ENCODE data around the gene WNT6.

WNT6 gene

DNA sequence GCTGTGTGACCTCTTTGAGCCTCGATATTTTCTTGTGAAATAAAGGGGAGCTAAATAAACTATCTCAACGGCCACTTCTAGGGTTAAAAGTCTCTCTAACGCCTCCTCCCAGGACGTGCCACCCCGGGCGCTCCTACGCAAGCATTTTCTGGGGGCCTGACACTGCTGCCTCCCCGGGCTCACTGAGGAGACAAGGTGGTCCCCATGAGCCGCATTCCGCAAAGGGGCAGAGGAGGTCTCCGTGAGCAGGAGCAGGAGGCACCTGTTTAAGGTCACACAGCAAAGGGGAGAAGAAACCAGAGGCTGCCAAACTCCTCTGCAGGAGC is 20.1 kb downstream of the WNT6 start:
- no peak for DNase-seq

DNA sequence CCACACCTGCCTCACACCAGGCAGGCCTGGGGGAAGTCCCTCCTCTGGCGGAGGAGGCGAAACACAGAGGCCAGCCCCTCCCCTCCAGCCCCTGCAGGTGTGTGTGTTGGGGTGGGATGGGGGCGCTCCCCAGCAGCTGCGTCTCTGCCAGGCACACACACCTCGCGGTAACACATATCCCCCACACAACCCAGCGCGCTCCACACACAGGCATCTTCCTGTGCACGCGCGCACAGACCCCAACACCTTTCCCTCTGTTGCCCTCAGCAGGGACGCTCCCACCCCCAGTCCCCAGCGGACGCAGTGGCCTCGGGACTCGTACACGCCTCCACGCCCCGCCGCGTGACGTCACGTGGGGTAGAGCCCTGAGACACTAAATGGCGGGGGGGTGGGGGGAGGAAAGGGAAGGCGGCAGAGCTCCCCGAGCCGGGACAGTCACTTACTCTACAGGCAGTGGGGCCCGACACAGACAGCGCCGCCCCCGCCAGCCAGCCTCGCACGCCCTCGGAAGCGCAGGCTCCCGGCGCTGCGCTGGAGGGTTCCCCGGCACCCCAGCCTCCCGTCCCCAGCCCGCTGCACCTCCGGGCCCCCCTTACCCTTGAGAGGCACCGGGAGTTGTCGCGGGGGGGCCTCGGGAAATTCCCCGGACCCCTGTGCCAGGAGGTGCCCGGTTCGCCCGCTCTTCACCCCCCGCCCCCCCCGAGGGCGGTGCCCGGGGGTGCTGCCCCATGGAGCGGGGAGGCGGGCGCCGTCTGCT is 20.7 kb downstream of the WNT6 start, which contains the start of gene WNT10A:
TSS of gene WNT10A (plus strand) at position 751 of the 757 bp plus-strand sequence. CDS start 144 bp downstream, outside the sequence.
- peak; percentile 65 for DNase-seq

DNA sequence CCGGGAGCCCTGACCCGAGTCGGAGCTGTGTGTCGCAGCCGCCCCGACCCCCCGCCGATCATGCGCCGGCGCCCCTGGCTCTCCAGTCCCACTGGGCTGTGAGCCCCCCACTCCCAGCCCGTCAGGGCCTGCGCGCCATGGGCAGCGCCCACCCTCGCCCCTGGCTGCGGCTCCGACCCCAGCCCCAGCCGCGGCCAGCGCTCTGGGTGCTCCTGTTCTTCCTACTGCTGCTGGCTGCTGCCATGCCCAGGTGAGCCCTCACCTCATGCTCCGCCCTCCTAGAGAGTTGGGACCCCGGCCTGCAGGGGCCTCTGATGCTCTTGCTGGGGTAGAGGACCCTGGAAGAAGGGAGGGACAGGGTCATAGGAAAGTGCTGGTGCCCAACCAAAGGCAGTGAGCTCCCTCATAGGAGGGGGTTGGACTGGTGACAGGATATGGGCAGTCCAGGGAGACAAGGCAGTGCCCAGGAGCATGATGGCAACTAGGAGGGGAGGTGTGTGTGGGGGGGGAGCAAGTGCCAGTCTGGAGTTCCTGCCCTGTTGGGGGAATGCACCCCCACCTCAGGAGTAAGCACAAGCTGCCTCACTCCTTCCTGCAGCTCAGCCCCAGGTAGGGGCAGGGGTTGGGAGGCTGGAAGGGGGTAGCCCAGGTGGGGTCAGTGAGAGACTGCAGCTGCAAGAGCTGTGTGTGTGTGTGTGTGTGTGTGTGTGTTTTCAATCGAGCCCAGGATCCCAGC is 21.4 kb downstream of the WNT6 start:
- DNase-seq = no peak

DNA sequence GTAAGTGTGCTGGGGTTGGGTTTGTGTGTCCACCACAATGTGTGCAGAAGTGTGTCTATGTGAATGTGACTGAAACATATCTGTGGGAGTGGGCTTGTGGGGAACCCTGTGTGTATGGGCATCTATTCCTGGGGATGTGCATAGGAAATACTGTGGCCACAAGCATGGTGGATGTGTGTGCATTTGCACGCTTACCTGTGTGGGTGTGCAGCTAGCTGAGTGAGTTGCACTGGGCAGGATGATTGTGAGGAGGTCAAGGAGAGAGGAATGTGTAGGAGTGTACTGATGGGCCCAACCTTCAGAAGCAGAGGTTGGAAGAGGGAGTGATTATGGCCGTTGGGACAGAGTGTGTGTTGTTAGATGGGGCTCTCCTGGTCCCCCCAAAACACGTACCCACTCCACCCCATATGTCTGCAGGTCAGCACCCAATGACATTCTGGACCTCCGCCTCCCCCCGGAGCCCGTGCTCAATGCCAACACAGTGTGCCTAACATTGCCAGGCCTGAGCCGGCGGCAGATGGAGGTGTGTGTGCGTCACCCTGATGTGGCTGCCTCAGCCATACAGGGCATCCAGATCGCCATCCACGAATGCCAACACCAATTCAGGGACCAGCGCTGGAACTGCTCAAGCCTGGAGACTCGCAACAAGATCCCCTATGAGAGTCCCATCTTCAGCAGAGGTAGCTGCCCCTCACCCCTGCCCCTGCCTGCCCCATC is 22.3 kb downstream of the WNT6 start:
- DNase-seq = no peak

DNA sequence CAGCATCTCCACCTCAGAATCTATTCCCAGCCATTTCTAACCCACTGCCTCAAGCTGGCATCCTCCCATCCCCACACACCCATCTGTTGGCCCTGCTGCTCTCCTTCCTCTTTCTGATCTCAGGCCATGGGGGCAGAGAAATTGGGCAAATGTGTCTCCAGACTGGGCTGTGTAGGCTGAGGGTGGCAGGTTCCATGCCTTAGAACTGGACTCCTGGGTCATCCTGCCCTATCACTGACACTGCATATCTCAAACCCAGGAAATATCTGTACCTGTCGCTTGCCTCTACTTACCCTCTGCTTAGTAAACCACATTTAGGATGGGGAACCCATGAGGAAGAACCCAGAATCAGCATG is 22.8 kb downstream of the WNT6 start:
- no peak for DNase-seq

DNA sequence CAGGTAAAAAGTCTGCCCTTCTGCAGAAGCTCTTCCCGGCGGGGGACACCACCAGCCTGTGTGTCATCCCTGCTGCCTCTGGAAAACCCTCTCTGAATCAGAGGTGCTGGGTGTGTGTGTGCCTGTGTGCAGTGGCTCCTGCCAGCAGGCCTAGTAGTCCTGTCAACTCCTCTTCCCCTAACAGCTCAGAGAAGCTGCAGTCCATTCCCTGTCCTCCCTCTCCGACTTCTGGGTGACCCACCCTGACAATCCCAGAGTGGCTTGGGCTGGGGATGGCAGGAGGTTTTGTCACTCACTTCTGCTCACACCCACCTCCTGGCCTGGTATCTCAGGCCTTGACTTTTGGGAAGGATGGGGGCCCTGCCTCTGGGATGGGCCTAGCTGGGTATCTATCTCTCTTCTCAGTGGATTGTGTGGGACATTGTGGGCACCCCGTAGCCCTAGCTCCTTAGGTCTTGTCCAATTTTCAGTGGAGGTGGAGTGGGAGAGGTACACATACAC is 23.3 kb downstream of the WNT6 start:
- no peak for DNase-seq

DNA sequence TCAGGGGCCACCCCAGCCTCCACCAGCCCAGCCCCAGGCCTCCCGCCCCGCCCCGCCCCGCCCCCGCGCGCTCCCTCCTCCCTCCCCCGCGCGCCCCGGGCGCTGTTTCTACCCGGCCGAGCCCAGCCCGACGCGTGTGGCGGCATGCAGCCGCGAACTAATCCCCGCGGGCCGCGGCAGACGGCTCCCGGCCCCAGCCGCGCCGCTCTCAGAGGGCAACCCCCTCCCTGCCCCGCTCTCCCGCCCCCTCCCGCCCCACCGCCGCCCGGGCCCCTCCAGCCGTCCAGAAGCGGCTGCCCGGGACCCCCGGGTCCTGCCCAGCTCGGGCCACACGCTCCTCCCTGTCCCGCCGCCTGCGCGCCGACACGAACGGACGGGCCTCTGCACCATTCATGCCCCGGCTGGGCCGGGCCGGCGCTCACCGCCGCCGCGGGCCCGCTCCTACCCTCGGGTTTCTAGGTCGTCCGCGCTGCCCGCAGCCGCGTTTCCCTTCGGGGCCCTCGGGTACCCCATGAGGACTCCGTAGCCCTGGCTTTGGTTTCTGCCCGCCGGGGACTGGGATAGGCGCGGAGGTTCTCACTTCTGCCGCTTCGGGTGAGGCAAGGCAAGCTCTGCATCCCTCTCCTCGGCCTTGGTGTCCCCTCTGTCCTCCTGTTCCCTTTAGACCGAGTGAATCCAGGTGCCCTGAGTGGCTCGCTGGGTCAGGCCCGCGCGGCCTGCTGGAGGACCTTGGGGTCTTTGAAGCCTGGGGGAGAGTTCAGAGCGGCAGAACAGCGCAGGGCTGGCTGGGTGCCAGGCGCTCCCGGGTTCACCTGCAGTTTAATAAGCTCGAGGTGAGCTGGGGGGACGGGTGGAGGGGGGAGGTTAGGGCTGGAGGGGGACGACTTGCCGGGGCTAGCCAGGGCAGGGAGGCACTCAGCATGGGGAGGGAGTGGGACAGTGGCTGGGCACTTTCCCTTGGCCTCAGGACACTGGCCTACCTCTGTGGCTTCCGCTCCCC is 24.2 kb downstream of the WNT6 start:
- peak; percentile 42 for DNase-seq

DNA sequence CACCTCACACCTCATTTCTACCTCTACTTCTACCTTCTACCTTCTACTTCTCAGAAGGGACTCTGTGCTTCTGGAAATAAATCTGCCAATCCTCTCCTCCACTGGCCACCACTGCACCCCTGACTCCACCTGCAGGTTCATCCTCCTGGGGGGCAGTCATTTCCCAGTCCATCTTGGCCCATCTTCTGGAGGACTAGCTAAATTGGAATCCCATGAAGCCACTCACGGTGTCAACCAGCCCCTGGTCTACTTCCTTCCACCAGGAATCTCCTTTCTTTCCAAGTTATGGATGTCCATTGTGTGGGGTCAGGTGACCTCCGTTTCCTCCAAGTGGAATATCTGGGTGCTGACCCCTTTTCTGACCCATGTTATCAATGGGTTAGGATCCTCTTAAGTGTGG is 24.9 kb downstream of the WNT6 start:
- no peak for DNase-seq

DNA sequence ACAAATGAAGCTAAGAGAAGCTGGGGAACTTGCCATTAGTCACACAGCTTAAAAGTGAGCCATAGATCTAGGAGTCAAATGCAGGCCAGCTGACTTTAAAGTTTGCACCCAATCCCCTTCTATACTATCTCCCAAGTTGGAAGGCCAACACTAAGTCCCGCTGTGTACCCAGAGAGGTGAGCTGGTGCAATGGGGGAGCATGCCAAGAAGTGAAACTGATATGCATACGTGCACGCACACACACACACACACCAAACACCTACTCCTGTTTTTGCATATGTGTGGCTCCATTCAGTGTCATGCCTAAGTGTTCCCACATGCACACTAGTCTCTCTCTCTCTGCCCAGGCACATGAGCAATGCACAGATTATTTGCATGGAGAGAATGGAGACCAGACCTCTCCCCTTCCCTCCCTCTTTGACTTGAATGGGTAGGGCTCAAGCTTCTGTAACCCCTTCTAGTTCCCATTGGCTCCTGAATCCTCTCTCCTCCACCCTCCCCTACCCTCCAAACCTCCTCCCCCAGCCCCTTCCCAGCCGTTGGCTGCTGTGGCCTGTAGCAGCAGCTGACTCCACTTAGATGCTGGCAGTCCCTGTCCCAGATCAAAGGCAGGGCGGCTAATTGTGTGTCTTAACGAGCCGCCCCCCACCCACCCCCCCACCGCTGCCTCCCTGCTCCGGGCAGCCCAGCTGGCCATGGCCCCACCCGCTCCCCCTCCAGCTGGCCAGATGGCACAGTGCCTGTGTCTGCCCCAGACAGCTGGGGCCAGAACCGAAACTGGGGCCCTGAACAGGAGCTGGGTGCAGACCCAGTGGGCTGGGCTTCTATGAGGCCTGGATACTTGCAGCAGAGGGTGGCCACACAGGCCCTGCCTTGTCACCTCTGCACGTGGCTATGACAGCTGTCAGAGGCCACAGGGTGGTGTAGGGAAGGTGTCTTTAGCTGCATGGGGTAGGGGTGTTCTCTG is 26.7 kb downstream of the WNT6 start:
- peak; percentile 48 for DNase-seq

DNA sequence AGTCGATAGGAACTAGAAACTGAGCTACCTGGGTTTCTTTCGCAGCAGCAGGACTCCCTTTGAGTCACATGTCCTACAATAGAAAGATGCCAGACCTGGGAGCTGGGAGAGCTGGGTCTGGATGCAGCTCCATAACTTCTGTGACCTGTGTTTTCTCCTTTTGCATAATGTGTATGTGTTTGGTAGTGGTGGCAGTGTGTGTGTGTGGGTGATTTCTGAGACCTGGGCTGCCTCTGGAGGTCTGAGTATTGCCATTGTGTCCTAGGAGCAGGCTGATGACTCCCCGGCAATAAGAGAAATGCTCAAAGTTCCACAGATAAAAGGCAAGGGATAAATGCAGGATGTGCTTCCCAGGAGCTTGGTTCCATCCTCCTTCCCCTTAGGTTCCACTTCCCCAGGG is 27.5 kb downstream of the WNT6 start:
- no peak for DNase-seq

DNA sequence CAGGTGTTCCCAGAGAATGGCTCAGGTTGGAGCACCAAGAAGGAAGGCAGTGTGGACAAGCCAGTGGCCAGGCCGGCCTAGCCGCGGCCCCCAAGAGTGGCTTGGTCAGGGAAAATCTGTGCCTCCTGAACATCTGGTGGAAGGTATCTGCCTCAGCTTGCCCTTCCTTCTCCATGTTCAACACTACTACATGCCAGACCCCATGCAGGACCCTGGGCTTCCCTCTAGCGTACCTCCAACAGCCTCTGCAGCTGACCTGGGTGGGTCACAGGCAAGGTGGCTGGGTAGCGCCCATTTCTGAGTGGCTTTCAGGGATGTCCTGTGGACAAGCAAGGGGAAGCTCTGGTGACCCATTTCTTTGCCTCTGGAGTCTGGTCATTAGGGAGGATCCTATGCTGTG is 28.7 kb downstream of the WNT6 start:
- no peak for DNase-seq

DNA sequence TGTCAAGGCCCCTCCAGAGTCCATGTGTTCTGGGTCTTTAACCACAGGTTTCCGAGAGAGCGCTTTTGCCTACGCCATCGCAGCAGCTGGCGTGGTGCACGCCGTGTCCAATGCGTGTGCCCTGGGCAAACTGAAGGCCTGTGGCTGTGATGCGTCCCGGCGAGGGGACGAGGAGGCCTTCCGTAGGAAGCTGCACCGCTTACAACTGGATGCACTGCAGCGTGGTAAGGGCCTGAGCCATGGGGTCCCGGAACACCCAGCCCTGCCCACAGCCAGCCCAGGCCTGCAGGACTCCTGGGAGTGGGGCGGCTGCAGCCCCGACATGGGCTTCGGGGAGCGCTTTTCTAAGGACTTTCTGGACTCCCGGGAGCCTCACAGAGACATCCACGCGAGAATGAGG is 30.3 kb downstream of the WNT6 start:
- no peak for DNase-seq

DNA sequence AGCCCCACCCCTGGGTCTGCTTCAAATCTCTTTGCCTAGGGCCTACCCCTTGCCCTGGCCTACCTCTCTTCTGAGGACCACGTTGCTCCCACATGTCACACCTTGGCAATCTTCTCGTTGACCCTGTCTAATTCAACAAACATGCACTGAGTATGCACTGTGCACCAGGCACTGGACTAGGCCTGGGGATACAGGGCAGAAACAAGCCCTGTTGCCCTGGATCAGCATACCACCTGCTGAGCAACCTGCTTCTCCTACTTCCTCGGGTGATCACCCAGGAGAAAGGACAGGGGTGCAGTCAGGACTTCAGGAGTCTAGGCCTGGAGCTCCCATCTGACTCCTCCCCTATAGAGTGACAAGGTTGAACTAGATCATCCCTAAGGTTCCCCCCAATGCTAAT is 30.8 kb downstream of the WNT6 start:
- DNase-seq = no peak

DNA sequence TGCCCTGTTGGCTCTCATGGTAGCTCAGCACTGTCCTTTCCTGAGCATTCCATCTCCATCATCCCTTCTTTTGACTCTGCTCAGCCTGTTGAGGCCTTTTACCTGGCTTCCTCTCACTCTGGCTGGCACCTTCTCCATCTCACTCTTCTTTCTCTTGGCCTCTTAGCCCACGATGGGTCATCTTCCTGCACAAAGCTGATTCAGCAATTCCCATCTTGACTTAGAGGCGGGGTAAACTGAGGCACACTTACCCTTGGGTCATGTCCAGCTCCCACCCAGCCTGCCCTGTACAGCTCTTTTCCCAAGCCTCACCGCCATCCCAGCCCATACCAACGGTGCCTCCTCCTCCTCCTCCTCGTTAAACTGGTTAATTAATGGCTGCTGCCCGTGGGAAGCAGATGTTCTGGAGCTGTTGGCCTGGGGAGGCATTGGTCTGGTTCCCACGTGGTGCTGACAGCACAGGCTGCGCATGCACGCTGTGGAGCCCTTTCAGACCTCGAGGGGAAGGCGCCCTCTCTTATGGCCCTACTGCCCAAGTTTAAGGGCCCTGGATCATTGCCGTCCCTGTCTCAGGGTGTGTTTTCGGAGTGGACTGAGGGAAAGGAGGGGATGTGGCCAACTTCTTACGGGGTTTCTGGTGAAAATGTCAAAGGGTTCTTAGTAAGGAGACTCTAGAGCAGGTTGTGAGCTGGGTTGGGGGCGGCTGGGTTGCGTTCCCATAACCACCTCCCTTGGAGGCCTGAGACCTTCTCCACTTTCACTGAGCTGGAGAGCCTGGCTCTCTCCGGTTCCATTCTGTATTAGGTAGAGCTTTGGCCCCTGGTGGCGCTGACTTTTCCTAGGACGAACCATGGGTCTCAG is 31.9 kb downstream of the WNT6 start:
- DNase-seq = no peak

DNA sequence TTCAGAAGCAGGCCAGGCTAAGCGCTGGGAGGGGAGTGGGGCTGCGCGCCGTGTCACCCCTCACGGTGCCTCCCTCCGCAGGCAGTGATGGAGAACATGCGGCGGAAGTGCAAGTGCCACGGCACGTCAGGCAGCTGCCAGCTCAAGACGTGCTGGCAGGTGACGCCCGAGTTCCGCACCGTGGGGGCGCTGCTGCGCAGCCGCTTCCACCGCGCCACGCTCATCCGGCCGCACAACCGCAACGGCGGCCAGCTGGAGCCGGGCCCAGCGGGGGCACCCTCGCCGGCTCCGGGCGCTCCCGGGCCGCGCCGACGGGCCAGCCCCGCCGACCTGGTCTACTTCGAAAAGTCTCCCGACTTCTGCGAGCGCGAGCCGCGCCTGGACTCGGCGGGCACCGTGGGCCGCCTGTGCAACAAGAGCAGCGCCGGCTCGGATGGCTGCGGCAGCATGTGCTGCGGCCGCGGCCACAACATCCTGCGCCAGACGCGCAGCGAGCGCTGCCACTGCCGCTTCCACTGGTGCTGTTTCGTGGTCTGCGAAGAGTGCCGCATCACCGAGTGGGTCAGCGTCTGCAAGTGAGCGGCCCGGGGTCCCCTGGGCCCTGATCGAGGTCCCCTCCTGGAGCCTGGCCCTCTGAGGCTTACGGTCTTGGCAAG is 33.2 kb downstream of the WNT6 start:
- peak; percentile 63 for DNase-seq

DNA sequence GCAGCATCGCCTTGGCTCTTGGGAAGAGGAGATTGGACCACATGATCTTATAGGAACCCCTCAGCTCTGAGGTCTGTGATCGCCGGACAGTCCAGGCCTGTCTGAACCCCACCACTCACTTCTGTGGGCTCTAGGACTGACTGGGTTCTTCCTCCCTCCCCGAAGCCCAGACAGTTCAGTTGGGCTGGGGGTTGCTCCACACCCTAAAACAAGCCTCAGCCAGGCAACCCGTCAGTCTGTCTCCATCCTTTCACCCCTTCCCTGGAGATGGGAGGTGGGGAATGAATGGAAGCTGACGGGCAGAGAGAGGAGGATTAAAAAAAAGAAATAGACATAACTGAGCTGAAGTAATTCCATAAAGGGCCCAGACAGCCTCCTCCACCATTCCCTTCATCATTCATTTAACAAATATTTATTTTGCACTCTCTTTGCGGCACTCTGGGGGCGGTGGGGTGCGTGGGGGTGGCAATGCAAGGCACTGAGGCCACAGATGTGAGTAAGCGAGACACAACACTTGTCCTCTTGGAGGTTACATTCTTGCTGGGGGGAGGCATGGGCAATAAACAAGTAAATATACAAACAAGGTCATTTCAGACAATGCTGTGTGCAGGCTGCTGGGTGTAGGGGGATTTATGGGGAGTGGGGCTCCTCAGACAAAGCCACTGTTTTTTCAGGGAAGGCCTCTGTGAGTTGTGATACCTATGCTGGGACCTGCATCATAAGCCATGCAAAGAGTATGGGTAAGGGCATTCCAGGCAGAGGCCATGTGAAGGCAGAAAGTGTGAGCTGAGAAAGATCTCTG is 33.9 kb downstream of the WNT6 start:
- no peak for DNase-seq

DNA sequence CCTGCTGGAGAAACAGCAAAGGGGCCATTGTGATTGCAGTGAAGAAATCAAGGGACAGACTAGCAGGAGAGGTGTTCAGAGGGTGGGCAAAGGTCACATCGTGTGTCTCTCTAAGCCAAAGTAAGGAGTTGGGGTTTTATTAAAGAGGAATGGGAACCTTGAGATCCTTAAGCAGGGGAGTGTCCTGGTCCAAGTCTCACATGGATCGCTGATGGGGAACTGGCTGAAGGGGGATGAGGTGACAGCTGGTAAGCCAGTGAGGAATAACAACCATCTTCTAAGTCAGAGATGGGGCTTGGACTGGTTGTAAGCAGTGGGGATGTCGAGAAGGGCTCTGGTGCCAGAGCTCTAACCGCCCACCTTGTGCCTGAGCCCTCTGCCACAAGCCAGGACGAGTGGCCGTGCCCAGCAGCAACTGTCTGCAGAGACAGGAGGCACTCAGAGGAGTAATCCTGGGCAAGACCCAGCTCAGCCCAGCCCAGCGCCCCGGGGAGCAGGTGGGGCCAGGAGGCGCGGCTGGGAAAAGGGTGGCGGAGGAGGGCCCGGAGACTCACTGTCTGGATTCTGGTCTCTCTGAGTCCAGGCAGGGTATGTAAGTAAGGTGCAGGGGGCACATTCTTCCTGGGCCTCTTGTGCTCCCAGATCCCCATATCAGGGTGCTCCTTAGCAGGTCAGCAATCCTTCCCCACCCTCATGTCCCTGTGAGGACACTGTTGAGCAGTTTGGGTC is 34.7 kb downstream of the WNT6 start:
- DNase-seq = no peak

DNA sequence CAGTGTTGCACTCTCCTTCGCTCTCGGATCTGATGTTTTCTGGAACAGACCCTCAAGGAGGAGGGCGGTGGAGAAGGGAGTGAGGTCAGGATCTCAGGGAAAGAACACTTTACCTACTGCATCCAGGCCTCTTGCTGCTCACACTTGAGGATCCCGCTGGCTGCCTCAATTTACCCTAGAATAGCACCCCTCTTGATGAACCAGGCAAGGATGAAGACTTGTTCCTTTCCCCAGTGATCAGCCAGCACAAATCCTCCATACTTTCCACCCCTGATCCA is 35.2 kb downstream of the WNT6 start:
- DNase-seq = no peak
